ENCODE data around the gene BIN1. TPM values are rescaled to one million over a fixed set of nuclear protein-coding genes. Genes with fewer than 3 reads are reported as not detected.
A peak's percentile ranks its signal among the peaks of the same experiment; 100 is the strongest.

Gene BIN1
- total RNA-seq, 1 donor from 2014 or later, result 182 TPM

- peak; percentile 74 for DNase-seq (ENCODE audit: low spot score)
- no peaks in the 10 kb centered on the region for H3K9me3 Mint-ChIP-seq (ENCODE audit: unreplicated experiment)
- peaks cover 48% of the 10 kb centered on the region for H3K4me1 Mint-ChIP-seq (ENCODE audit: unreplicated experiment)
- H3K36me3 Mint-ChIP-seq (ENCODE audit: low read depth, unreplicated experiment), result peaks cover 31% of the 10 kb centered on the region
- H3K27ac Mint-ChIP-seq (ENCODE audit: unreplicated experiment), result peak overlapping the region; percentile 97
- peaks cover 34% of the 10 kb centered on the region for H3K27me3 Mint-ChIP-seq (ENCODE audit: unreplicated experiment)
- TF ChIP-seq CTCF (IDR thresholded peaks at IDR 0.05; ENCODE audit: unreplicated experiment), result no peak
- H3K4me3 Mint-ChIP-seq (ENCODE audit: unreplicated experiment), result peak overlapping the region; percentile 73
These were observed 45.3 kb downstream of the BIN1 start for GRCh38 chr2:127061375-127062273.

- no peak for DNase-seq (ENCODE audit: low spot score)
- H3K4me1 Mint-ChIP-seq (ENCODE audit: unreplicated experiment), result peaks cover 44% of the 10 kb centered on the region
- peaks cover 32% of the 10 kb centered on the region for H3K36me3 Mint-ChIP-seq (ENCODE audit: low read depth, unreplicated experiment)
- no peak overlapping the region for H3K4me3 Mint-ChIP-seq (ENCODE audit: unreplicated experiment)
- no peak overlapping the region for H3K27ac Mint-ChIP-seq (ENCODE audit: unreplicated experiment)
- no peaks in the 10 kb centered on the region for H3K9me3 Mint-ChIP-seq (ENCODE audit: unreplicated experiment)
- no peak for TF ChIP-seq CTCF (IDR thresholded peaks at IDR 0.05; ENCODE audit: unreplicated experiment)
- peaks cover 35% of the 10 kb centered on the region for H3K27me3 Mint-ChIP-seq (ENCODE audit: unreplicated experiment)
These were observed 46.5 kb downstream of the BIN1 start for GRCh38 chr2:127060264-127060945.

- DNase-seq (ENCODE audit: low spot score), result no peak
- Mint-ChIP-seq H3K27ac (ENCODE audit: unreplicated experiment) (peak overlapping the region; percentile 30), H3K4me3 (ENCODE audit: unreplicated experiment) (no peak overlapping the region), H3K9me3 (ENCODE audit: unreplicated experiment) (no peaks in the 10 kb centered on the region), H3K27me3 (ENCODE audit: unreplicated experiment) (peaks cover 33% of the 10 kb centered on the region), H3K36me3 (ENCODE audit: low read depth, unreplicated experiment) (peaks cover 32% of the 10 kb centered on the region), H3K4me1 (ENCODE audit: unreplicated experiment) (peaks cover 43% of the 10 kb centered on the region)
- TF ChIP-seq CTCF (IDR thresholded peaks at IDR 0.05; ENCODE audit: unreplicated experiment), result no peak
These were observed 47.4 kb downstream of the BIN1 start for GRCh38 chr2:127059559-127059958.

DNA sequence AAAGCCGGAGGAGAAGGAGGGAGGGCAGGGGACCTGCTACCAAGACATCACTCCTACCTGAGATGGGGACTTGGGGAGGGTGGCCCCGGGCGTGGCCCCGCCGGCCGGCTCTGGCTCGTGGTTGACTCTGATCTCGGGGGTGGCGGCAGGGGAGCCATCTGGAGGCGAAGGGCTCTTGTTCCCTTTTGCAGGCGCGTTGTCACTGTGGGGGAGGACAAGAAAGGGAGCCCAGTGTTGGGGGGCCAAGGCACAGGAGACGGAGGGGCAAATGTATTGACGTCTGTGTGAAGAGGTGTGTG is 48.1 kb downstream of the BIN1 start:
- H3K9me3 Mint-ChIP-seq (ENCODE audit: unreplicated experiment), result no peaks in the 10 kb centered on the region
- peaks cover 36% of the 10 kb centered on the region for H3K36me3 Mint-ChIP-seq (ENCODE audit: low read depth, unreplicated experiment)
- DNase-seq (ENCODE audit: low spot score), result no peak
- H3K27me3 Mint-ChIP-seq (ENCODE audit: unreplicated experiment), result peaks cover 37% of the 10 kb centered on the region
- H3K27ac Mint-ChIP-seq (ENCODE audit: unreplicated experiment), result peak overlapping the region; percentile 64
- no peak for TF ChIP-seq CTCF (IDR thresholded peaks at IDR 0.05; ENCODE audit: unreplicated experiment)
- H3K4me3 Mint-ChIP-seq (ENCODE audit: unreplicated experiment), result peak overlapping the region; percentile 47
- peaks cover 45% of the 10 kb centered on the region for H3K4me1 Mint-ChIP-seq (ENCODE audit: unreplicated experiment)
